Measurements from ENCODE around the gene VSIG10L2. TPM values are rescaled to one million over a fixed set of nuclear protein-coding genes. Genes with fewer than 3 reads are reported as not detected.
"Not testable (repeated sequence)": the region's sequence is repeated elsewhere in the genome, so short reads cannot be mapped to it uniquely, and the experiment has no call there.

VSIG10L2 gene
- total RNA-seq = not detected in 2 replicates

- no peaks in the 10 kb centered on the region for H3K9me3 Mint-ChIP-seq
- no peak within 1 kb of the TSS for H3K27ac Mint-ChIP-seq
- intact Hi-C loops (cut with micrococcal nuclease) = no loop called here
- H3K4me1 Mint-ChIP-seq = peaks cover 1% of the 10 kb centered on the region
- H3K4me3 Mint-ChIP-seq = no peak within 1 kb of the TSS
- no peaks in the 10 kb centered on the region for H3K36me3 Mint-ChIP-seq (ENCODE audit: low read depth)
- H3K27me3 Mint-ChIP-seq = no peaks in the 10 kb centered on the region
- DNase-seq = no peak
Observed at GRCh38 chr11:125945797-125946520, at the start of gene VSIG10L2. TSS of gene VSIG10L2 (plus strand) at chr11:125946044. CDS start at chr11:125946056, 12 bp downstream.

- Mint-ChIP-seq H3K27me3 (peaks cover 24% of the 10 kb centered on the region), H3K27ac (peak overlapping the region; percentile 56), H3K36me3 (ENCODE audit: low read depth) (peaks cover 34% of the 10 kb centered on the region), H3K4me1 (peaks cover 35% of the 10 kb centered on the region), H3K4me3 (peak overlapping the region; percentile 95), H3K9me3 (no peaks in the 10 kb centered on the region)
- no peak for DNase-seq
- intact Hi-C loops (cut with micrococcal nuclease) = loop anchor here (5.0 kb wide), 2 partner anchors 160 to 790 kb away; partner anchors contain the start of genes CDON and TMEM218
Observed at GRCh38 chr11:125901872-125902271, 44.0 kb upstream of the VSIG10L2 start.

- DNase-seq = no peak
- intact Hi-C loops (cut with micrococcal nuclease) = loop anchor here (5.0 kb wide), 2 partner anchors 160 to 790 kb away; partner anchors contain the start of genes CDON and TMEM218
- Mint-ChIP-seq H3K27me3 (peaks cover 25% of the 10 kb centered on the region), H3K4me1 (peaks cover 32% of the 10 kb centered on the region), H3K36me3 (ENCODE audit: low read depth) (peaks cover 33% of the 10 kb centered on the region), H3K4me3 (peak overlapping the region; percentile 95), H3K27ac (peak overlapping the region; percentile 94), H3K9me3 (no peaks in the 10 kb centered on the region)
Observed at GRCh38 chr11:125902277-125902926, 43.4 kb upstream of the VSIG10L2 start.

GRCh38 chr11:125902927-125903710 lies 42.7 kb upstream of the VSIG10L2 start, which contains the start of gene PUS3:
TSS of gene PUS3 (minus strand) at chr11:125903206. CDS start at chr11:125896284, 6,922 bp downstream.
- no peaks in the 10 kb centered on the region for H3K9me3 Mint-ChIP-seq
- peaks cover 26% of the 10 kb centered on the region for H3K36me3 Mint-ChIP-seq (ENCODE audit: low read depth)
- H3K27me3 Mint-ChIP-seq = peaks cover 29% of the 10 kb centered on the region
- peak within 1 kb of the TSS; percentile 94 for H3K27ac Mint-ChIP-seq
- intact Hi-C loops (cut with micrococcal nuclease) = loop anchor here (1.0 to 5.0 kb wide), 5 partner anchors 16 to 791 kb away; partner anchors contain the start of genes CDON, FAM118B, HYLS1 and RPUSD4
- peak; percentile 97 for DNase-seq
- peak within 1 kb of the TSS; percentile 95 for H3K4me3 Mint-ChIP-seq
- H3K4me1 Mint-ChIP-seq = peaks cover 28% of the 10 kb centered on the region

GRCh38 chr11:125903711-125904659 lies 41.9 kb upstream of the VSIG10L2 start, which contains the start of gene DDX25:
TSS of gene DDX25 (plus strand) at chr11:125904508. CDS start at chr11:125904518, 10 bp downstream.
- H3K4me3 Mint-ChIP-seq = peak within 1 kb of the TSS; percentile 95
- peak; percentile 70 for DNase-seq
- peaks cover 28% of the 10 kb centered on the region for H3K4me1 Mint-ChIP-seq
- no peaks in the 10 kb centered on the region for H3K9me3 Mint-ChIP-seq
- peak within 1 kb of the TSS; percentile 94 for H3K27ac Mint-ChIP-seq
- peaks cover 35% of the 10 kb centered on the region for H3K27me3 Mint-ChIP-seq
- peaks cover 25% of the 10 kb centered on the region for H3K36me3 Mint-ChIP-seq (ENCODE audit: low read depth)
- intact Hi-C loops (cut with micrococcal nuclease) = loop anchor here (1.0 to 5.0 kb wide), 5 partner anchors 17 to 792 kb away; partner anchors contain the start of genes CDON, FAM118B, HYLS1 and RPUSD4

- intact Hi-C loops (cut with micrococcal nuclease) = loop anchor here (5.0 kb wide), 2 partner anchors 158 to 792 kb away; partner anchors contain the start of genes CDON and TMEM218
- Mint-ChIP-seq H3K4me3 (peak overlapping the region; percentile 62), H3K36me3 (ENCODE audit: low read depth) (peaks cover 18% of the 10 kb centered on the region), H3K27ac (no peak overlapping the region), H3K27me3 (peaks cover 35% of the 10 kb centered on the region), H3K4me1 (peaks cover 21% of the 10 kb centered on the region), H3K9me3 (no peaks in the 10 kb centered on the region)
- no peak for DNase-seq
Observed at GRCh38 chr11:125904678-125905077, 41.2 kb upstream of the VSIG10L2 start.

- intact Hi-C loops (cut with micrococcal nuclease) = no loop called here
- no peaks in the 10 kb centered on the region for H3K9me3 Mint-ChIP-seq
- H3K4me1 Mint-ChIP-seq = no peaks in the 10 kb centered on the region
- no peak overlapping the region for H3K4me3 Mint-ChIP-seq
- H3K27me3 Mint-ChIP-seq = peaks cover 42% of the 10 kb centered on the region
- H3K36me3 Mint-ChIP-seq (ENCODE audit: low read depth) = no peaks in the 10 kb centered on the region
- no peak for DNase-seq
- H3K27ac Mint-ChIP-seq = no peak overlapping the region
Observed at GRCh38 chr11:125910226-125910849, 35.5 kb upstream of the VSIG10L2 start.

- intact Hi-C loops (cut with micrococcal nuclease); H3K4me1 Mint-ChIP-seq; H3K36me3 Mint-ChIP-seq (ENCODE audit: low read depth); H3K4me3 Mint-ChIP-seq; H3K9me3 Mint-ChIP-seq; DNase-seq; H3K27ac Mint-ChIP-seq: not testable (repeated sequence)
- peaks cover 33% of the 10 kb centered on the region for H3K27me3 Mint-ChIP-seq
Observed at GRCh38 chr11:125914601-125915000, 31.2 kb upstream of the VSIG10L2 start.

GRCh38 chr11:125916683-125917347 lies 29.0 kb upstream of the VSIG10L2 start:
- no peaks in the 10 kb centered on the region for H3K36me3 Mint-ChIP-seq (ENCODE audit: low read depth)
- peaks cover 20% of the 10 kb centered on the region for H3K27me3 Mint-ChIP-seq
- intact Hi-C loops (cut with micrococcal nuclease) = no loop called here
- no peak overlapping the region for H3K27ac Mint-ChIP-seq
- no peak overlapping the region for H3K4me3 Mint-ChIP-seq
- H3K9me3 Mint-ChIP-seq = no peaks in the 10 kb centered on the region
- H3K4me1 Mint-ChIP-seq = no peaks in the 10 kb centered on the region
- DNase-seq = no peak

GRCh38 chr11:125918140-125918840 lies 27.6 kb upstream of the VSIG10L2 start:
- H3K27me3 Mint-ChIP-seq = peaks cover 13% of the 10 kb centered on the region
- no peaks in the 10 kb centered on the region for H3K4me1 Mint-ChIP-seq
- intact Hi-C loops (cut with micrococcal nuclease) = no loop called here
- DNase-seq = no peak
- no peaks in the 10 kb centered on the region for H3K36me3 Mint-ChIP-seq (ENCODE audit: low read depth)
- no peak overlapping the region for H3K4me3 Mint-ChIP-seq
- no peaks in the 10 kb centered on the region for H3K9me3 Mint-ChIP-seq
- no peak overlapping the region for H3K27ac Mint-ChIP-seq

GRCh38 chr11:125921042-125921441 lies 24.8 kb upstream of the VSIG10L2 start:
- H3K27ac Mint-ChIP-seq = no peak overlapping the region
- DNase-seq = no peak
- H3K9me3 Mint-ChIP-seq = no peaks in the 10 kb centered on the region
- peaks cover 6% of the 10 kb centered on the region for H3K27me3 Mint-ChIP-seq
- intact Hi-C loops (cut with micrococcal nuclease) = loop anchor here (10.0 kb wide), 1 partner anchor 344 kb away; the partner anchor contains the start of genes FOXRED1 and SRPRA
- H3K36me3 Mint-ChIP-seq (ENCODE audit: low read depth) = no peaks in the 10 kb centered on the region
- H3K4me1 Mint-ChIP-seq = no peaks in the 10 kb centered on the region
- no peak overlapping the region for H3K4me3 Mint-ChIP-seq
